NCI-H128 (cell line): ENCODE data around the gene BABAM2.

Experiments
- DNase-seq: peaks from one replicate; lab custom pipeline; 2025; ENCODE audit not compliant: unreplicated experiment; lab: John Stamatoyannopoulos, UW

The BABAM2 gene

GRCh38 chr2:28338831-28339321 is 448.3 kb downstream of the BABAM2 start:
- DNase-seq, result no peak

GRCh38 chr2:28339516-28340175 is 449.1 kb downstream of the BABAM2 start:
- no peak for DNase-seq

DNA sequence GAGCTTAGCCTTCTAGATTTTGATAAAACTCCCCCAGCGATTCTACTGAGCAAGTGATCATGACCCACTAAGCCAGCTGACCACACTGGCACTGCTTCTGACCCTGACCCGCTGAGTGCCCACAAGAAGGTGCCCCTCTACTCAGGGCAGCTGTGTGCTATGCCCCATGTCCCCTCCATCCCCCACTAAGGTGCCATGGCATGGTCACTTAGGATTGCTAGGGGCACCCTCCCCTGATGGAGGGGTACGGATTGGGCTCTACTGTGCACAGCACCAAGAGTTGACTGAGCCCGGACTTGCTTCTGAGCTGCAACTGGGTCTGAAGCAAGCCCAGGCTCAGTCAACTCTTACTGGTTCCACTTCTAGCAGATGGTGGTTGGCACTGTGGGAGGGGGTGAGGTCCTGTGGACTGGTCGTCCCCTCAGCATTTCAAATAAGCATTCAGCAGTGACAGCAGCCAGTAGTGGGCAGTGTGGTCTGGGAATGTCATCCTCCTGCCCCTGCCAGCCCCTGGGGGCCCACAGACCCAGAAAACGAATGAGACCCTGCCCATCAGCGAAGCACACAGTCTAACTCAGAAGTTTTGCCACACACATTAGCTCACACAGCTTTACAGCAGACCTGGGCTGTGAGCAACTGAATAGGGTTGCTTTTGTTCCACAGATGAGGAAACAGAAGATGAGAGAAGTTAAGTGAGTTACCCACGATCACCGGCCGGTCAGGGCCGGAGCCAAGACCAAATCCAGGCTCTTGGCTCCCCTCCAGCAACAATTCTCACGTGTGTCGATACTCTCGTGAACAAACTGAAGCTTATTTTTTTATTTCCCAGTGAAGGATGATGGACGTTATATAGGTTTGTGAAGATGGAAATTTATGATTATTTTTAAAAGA is 450.0 kb downstream of the BABAM2 start:
- no peak for DNase-seq

DNA sequence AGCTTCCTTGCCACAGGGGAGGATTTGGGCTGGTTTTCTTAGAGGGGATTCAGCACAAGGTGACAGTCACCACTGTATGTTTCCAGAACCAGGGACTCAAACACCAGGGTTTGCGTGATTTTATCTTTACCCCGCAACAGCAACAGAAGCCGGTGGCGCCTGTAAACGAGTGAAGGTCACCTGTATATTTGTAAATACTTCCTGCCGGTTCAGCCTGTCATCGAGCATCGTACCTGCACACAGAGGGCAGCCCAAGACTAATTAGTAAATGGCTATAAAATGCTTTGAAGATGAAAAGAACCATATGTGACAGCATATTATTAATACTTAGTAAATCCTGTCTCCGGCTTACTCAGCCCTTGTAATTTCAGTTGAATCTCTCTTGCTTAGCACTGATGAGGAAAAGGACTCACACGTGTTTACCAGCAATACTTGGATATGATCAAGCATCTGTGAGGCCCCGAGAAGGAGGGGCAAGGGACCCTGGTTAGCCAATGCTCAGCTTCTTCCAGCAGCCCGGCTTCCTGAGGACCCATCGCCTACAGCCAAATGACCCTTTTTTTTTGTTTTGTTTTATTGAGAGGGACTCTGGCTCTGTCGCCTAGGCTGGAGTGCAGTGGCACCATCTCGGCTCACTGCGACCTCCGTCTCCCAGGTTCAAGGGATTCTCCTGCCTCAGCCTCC is 450.8 kb downstream of the BABAM2 start:
- DNase-seq, result no peak

GRCh38 chr2:28342081-28342967 is 451.8 kb downstream of the BABAM2 start:
- DNase-seq, result no peak

DNA sequence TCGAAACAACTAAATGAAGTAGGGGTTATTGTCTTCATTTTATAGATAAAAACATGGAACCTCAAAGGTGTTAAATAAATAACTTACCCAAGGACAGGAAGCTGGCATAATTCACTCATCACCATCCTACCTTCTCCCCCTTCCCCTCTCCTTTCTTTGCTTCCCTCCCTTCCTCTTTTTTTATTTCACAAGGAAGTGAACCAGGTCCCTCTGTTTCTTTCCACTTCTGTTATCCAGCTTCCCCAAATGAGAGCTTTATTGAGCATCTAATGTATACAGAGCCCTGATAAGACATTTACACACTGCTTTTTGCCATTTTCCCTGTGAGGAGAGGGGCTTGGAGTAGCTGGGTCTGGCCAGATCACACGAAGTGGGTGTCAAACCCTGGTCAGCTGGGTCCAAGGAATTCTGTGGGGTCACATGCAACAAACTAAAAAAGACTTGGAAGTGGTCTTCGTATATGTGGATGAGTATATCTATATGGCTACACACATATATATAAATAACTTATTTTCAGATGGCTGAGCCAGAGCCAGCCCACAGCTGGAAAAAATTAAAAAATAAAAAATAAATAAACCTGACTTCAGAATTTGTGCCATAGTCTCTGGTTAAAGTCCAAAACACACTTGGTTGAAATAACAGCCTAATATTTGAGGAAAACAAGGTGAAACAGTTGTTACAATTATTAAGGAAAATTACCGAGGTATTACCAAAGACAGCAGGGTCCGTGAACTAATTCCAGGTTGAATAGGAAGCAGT is 452.8 kb downstream of the BABAM2 start:
- no peak for DNase-seq

DNA sequence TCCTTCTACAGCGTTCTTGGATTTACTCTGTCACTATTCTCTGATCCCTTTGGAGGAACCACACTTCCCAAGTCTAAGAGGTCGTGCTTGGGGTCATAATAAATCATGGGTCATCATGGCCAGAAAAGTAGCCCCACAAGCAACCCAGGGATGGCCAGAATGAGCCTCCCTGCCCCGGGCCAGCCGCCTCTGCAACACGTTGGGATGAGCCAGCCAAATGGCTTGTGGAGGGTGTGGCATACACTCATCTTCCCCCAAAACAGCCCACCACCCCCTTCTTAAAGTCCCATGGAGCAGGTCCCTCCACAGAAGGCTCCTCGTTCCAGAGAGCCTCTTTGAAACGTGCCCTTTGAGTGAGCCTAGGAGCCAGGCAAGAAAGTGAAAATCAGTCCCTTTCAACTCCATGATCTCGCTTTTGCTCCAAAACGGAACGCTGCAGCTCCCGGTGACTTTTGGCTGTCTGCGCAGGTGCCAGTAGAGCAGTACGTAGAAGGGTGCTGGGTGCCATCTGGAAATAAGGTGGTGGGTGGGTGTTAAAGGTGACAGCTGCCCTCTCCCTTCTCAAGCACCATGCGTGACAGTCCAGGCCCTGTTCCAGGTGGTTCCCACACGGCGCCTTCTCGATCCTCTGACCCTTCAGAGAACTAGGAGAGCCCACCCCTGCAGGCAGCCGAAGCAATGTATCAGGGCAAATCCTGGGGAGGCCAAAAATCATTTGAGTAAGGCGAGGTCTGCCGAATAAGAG is 453.6 kb downstream of the BABAM2 start:
- no peak for DNase-seq

DNA sequence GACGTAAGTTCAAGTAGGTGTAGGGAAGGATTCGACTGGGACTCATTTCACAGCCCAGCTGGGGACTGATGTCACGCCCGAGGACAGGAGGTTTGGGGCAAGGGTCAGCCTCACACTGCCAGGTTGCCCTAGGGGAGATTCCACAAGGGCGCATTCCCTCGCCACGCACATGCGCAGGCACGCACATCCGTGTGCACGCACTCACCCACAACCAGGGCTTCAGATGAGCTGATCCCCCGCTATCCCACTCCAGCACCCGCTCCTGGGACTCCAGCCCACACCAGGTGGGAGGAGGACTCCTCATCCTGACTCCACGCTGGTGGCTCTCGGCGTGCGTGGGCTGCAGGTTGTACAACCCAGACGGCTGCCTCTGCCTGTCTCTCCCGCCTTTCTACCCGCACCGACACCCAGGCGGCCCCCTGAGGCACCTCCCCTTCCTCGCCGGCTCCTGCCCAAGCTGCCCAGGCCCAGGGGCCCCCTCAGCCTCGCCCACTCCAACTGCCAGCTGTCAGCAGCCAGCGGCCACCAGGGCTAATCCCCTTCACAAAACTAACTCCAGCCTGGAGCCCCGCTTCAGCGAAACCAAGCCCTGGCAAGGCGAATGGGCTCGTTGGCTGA is 454.3 kb downstream of the BABAM2 start:
- DNase-seq, result no peak

DNA sequence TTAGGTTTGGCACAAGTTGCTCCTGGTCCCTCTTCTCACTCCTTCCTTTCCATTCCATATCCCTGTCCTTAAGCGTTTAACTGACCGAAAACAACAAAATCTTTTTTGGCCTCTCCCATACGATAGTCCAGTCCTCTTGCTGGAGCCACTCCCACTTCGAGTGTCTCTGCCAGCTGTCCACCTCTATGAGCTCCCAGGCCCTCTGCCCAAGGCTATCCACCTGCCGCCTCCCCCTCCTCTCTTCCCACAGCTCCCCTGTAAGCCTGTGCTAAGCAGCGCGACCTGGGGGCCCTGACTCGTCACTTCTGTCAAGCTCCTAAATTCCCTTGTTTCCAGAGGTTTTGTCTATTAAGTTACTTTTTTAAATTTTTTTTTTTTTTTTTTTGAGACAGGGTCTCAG is 455.1 kb downstream of the BABAM2 start:
- DNase-seq, result no peak

GRCh38 chr2:28346587-28346986 is 456.1 kb downstream of the BABAM2 start:
- DNase-seq, result no peak

DNA sequence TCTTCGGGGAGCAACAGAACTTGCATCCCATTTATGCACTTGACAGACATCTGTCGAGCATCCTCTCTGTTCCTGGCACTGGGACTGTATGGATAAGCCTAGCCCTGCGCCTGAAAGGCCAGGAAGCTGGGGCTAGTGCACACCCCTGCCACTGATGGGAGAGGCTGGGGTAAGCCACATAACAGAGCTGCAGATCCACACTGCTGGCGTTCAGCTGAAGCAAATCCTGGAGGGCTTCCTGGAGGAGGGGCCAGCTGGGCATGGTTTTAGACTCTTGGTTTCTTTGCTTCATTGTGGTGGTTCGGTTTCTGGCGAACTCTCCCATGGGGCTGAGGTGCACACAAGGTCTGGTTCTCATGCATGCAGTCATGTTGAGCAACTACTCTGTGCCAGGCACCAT is 456.7 kb downstream of the BABAM2 start:
- DNase-seq, result no peak

DNA sequence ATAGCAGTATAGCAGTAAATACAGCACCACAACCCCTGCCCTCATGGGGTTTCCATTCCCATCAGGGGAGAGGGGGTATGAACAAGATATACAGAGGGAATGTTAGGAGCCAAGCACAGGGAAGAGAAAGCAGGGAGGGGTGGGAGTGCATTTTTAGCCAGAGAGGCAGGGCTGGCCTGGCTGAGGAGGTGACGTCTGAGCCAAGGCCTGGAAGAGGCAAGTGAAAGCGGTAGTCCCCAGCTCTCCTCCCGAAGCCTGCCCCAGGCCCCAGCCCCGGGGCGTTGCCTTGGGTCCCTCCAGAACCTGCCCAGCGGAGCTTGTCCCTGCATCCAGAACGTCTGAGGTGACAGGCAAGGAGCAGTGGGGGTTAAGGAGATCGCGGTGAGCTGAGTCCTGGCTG is 457.1 kb downstream of the BABAM2 start:
- no peak for DNase-seq

GRCh38 chr2:28348149-28348567 is 457.6 kb downstream of the BABAM2 start:
- DNase-seq, result no peak

DNA sequence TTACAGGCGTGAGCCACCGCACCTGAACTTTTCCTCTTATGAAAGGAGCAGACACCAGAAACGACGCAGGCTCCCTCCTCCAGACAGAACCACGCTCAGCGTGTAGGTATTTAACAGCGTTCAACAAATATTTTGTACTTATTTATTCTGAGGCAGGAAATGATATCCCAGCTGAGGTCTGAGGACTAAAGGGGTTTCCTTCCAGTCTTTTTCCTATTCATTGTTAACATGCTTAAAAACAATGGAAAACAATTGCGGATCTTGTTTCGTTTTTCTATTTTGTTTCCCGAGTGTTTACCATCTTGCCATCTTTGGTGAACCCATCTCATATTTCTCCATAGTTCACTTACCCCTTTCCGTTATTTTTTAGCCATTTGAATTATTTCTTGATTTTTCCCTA is 458.4 kb downstream of the BABAM2 start:
- DNase-seq, result no peak

GRCh38 chr2:28349546-28350165 is 459.1 kb downstream of the BABAM2 start:
- DNase-seq, result no peak

DNA sequence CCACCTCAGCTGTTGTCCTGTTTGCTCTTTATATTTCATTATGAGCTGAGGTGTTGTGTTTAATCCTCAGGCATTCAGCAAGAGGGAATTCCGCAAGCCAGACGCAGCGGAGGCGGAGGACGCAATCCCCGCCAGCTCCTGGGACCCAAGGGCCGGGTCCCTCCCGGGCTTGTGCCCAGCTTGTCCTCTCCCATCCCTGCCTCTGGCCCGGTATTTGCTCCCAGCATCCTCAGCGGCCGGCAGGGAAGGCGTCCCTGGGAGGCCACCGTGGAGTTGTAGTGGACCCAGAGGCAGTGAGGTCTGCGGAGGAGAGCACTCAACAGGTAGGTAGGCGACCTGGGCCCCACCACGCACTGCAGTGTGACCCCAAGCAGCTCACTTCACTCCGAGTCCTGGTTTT is 459.7 kb downstream of the BABAM2 start:
- no peak for DNase-seq

- no peak for DNase-seq
Measured at GRCh38 chr2:28350791-28351285, 460.3 kb downstream of the BABAM2 start.

DNA sequence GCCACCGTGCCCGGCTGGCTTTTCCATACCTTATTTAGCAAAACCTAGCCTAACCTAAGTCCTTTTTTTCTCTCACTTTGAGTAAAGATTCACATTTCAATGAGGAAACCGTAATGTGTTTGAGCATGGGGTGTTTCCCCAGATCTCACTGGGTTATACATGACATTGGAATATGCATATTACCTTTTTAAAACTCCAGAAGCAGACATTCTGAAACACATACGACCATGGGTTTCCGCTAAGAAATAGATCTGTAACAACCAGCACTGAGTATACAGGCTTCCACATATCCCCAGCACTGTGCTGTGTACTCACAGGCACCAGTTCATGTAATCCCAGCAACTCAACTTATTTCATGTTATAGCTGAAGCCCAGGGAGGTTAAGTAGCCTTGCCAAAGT is 461.1 kb downstream of the BABAM2 start:
- DNase-seq, result no peak
